ENCODE data around the gene ADAM22. TPM values are rescaled to one million over a fixed set of nuclear protein-coding genes. Genes with fewer than 3 reads are reported as not detected.

ADAM22 gene
- total and polyA plus RNA-seq, 7 donors = 0.09 to 7.0 (median 0.42) TPM

- Histone ChIP-seq H3K36me3 (ENCODE audit: insufficient read depth in 1 of 2, low read depth in 1 of 2) (no peaks in the 10 kb centered on the region), H3K27ac (no peak overlapping the region), H3K4me3 (no peak overlapping the region), H3K9me3 (no peaks in the 10 kb centered on the region), H3K27me3 (ENCODE audit: insufficient read depth in 3 of 3, low read length in 2 of 3) (no peaks in the 10 kb centered on the region), H3K4me1 (no peaks in the 10 kb centered on the region)
- no peak for TF ChIP-seq CTCF (IDR thresholded peaks at IDR 0.05)
- no peak for ATAC-seq
- intact Hi-C loops (cut with DNase I) = no loop called here
- no peak for DNase-seq
- WGBS, 3 donors = 58 to 62% (median 61%) methylated on average over 3 of the region's 3 CpGs
Observed at GRCh38 chr7:88071994-88072714, 138.1 kb downstream of the ADAM22 start.

GRCh38 chr7:88072715-88073055 is 138.6 kb downstream of the ADAM22 start:
- DNase-seq (no peak), ATAC-seq (no peak)
- no peak for TF ChIP-seq CTCF (IDR thresholded peaks at IDR 0.05)
- no peaks in the 10 kb centered on the region for H3K4me1 ChIP-seq
- intact Hi-C loops (cut with DNase I) = no loop called here
- no peaks in the 10 kb centered on the region for H3K36me3 ChIP-seq (ENCODE audit: insufficient read depth in 1 of 2, low read depth in 1 of 2)
- H3K27ac ChIP-seq = no peak overlapping the region
- H3K4me3 ChIP-seq = no peak overlapping the region
- H3K9me3 ChIP-seq = no peaks in the 10 kb centered on the region
- no peaks in the 10 kb centered on the region for H3K27me3 ChIP-seq (ENCODE audit: insufficient read depth in 3 of 3, low read length in 2 of 3)
- 75 to 85% (median 85%) methylated on average over 1 of the region's 1 CpG for WGBS, 3 donors

GRCh38 chr7:88073626-88074025 is 139.6 kb downstream of the ADAM22 start:
- no peaks in the 10 kb centered on the region for H3K27me3 ChIP-seq (ENCODE audit: insufficient read depth in 3 of 3, low read length in 2 of 3)
- 31 to 74% (median 44%) methylated on average over 1 of the region's 1 CpG for WGBS, 3 donors

GRCh38 chr7:88075216-88075615 is 141.2 kb downstream of the ADAM22 start:
- intact Hi-C loops (cut with DNase I) = no loop called here
- WGBS, 3 donors = 34 to 45% (median 45%) methylated on average over 2 of the region's 2 CpGs

More at GRCh38 chr7:88073626-88074025, 139.6 kb downstream of the ADAM22 start:
- no peak overlapping the region for H3K27ac ChIP-seq
- ATAC-seq (peak in 1 of 4 donors; percentile 28), DNase-seq (no peak)
- H3K4me1 ChIP-seq = no peaks in the 10 kb centered on the region
- no peaks in the 10 kb centered on the region for H3K9me3 ChIP-seq
- H3K36me3 ChIP-seq (ENCODE audit: insufficient read depth in 1 of 2, low read depth in 1 of 2) = no peaks in the 10 kb centered on the region
- intact Hi-C loops (cut with DNase I) = no loop called here
- H3K4me3 ChIP-seq = no peak overlapping the region
- no peak for TF ChIP-seq CTCF (IDR thresholded peaks at IDR 0.05)

More at GRCh38 chr7:88075216-88075615, 141.2 kb downstream of the ADAM22 start:
- ATAC-seq = no peak
- no peaks in the 10 kb centered on the region for H3K27me3 ChIP-seq (ENCODE audit: insufficient read depth in 3 of 3, low read length in 2 of 3)
- DNase-seq = no peak
- no peak overlapping the region for H3K27ac ChIP-seq
- H3K9me3 ChIP-seq = no peaks in the 10 kb centered on the region
- no peaks in the 10 kb centered on the region for H3K36me3 ChIP-seq (ENCODE audit: insufficient read depth in 1 of 2, low read depth in 1 of 2)
- TF ChIP-seq CTCF (IDR thresholded peaks at IDR 0.05) = no peak
- no peak overlapping the region for H3K4me3 ChIP-seq
- no peaks in the 10 kb centered on the region for H3K4me1 ChIP-seq

All from psoas muscle (tissue), 8 donors.